Smooth muscle cell (in vitro differentiated cells): Measurements from ENCODE around the gene LRP11. TPM values are rescaled to one million over a fixed set of nuclear protein-coding genes. Genes with fewer than 3 reads are reported as not detected.

Experiments
- DNase-seq: peaks from one replicate; lab custom pipeline; 2025; ENCODE audit not compliant: unreplicated experiment; lab: John Stamatoyannopoulos, UW
- H2AFZ ChIP-seq: fragments of 200-600 bp; sonication (generic); 2 replicates; pipeline ENCODE4 v1.6.0; 2016; ENCODE audit warnings: antibody characterized with exemption, low read depth, mild to moderate bottlenecking
- H3F3A ChIP-seq: fragments of 200-600 bp; sonication (generic); 2 replicates; pipeline ENCODE4 v1.6.0; 2017; ENCODE audit warnings: antibody characterized with exemption, low read depth
- H3K27ac ChIP-seq: fragments of 200-600 bp; sonication (generic); 2 replicates; pipeline ENCODE4 v1.5.1; 2016; ENCODE audit warnings: low read depth, mild to moderate bottlenecking
- H3K27me3 ChIP-seq: fragments of 200-600 bp; sonication (generic); 2 replicates; pipeline ENCODE4 v1.6.1; 2016; ENCODE audit warnings: low read depth, mild to moderate bottlenecking
- H3K36me3 ChIP-seq: fragments of 200-600 bp; sonication (generic); 2 replicates; pipeline ENCODE4 v1.5.1; 2016; ENCODE audit warnings: low read depth
- H3K4me1 ChIP-seq: fragments of 200-600 bp; sonication (generic); 2 replicates; pipeline ENCODE4 v1.5.1; 2016; ENCODE audit warnings: low read depth
- H3K4me2 ChIP-seq: fragments of 200-600 bp; sonication (generic); 2 replicates; pipeline ENCODE4 v1.6.0; 2016; ENCODE audit warnings: mild to moderate bottlenecking
- H3K4me3 ChIP-seq: fragments of 200-600 bp; sonication (generic); 2 replicates; pipeline ENCODE4 v1.5.1; 2016; ENCODE audit warnings: mild to moderate bottlenecking
- H3K79me2 ChIP-seq: fragments of 200-600 bp; sonication (generic); 2 replicates; pipeline ENCODE4 v1.6.0; 2016; ENCODE audit warnings: low read depth, mild to moderate bottlenecking
- H3K9ac ChIP-seq: fragments of 200-600 bp; sonication (generic); 2 replicates; pipeline ENCODE4 v1.6.0; 2016; ENCODE audit warnings: low read depth
- H3K9me3 ChIP-seq: fragments of 200-600 bp; sonication (generic); replicated peaks from 2 replicates; pipeline ENCODE4 v1.5.1; 2016; ENCODE audit warnings: low read depth
- H4K20me1 ChIP-seq: fragments of 200-600 bp; sonication (generic); 2 replicates; pipeline ENCODE4 v1.6.0; 2016; ENCODE audit warnings: low read depth
- WGBS: methylation state at CpG from one replicate; pipeline ENCODE4 v1.1.7; 2016; ENCODE audit warnings: low lambda C conversion rate; 5-methylcytosine and 5-hydroxymethylcytosine counted together
- polyA plus RNA-seq: library from polyadenylated mRNA; unstranded; fragments of >200 nt; fragmentation: Nextera tagmentation; extraction: Ambion mirVana; gene quantifications from 2 replicates; pipeline ENCODE4 v1.2.1, GENCODE V29; 2016
- total RNA-seq: library from RNA; depleted of rRNA; stranded (reverse); fragments of >200 nt; gene quantifications from 2 replicates; pipeline ENCODE4 v1.2.3, GENCODE V29; 2014
- TF ChIP-seq, protein P1 (sequence below): fragments of 200-600 bp; sonication (generic); IDR thresholded peaks from 2 replicates; pipeline ENCODE4 v1.5.1; 2017; ENCODE audit warnings: borderline replicate concordance, mild to moderate bottlenecking, antibody characterized with exemption; ENCODE audit not compliant: insufficient read depth, poor library complexity, severe bottlenecking

LRP11 gene
- total and polyA plus RNA-seq, 2 experiments from 2014 or later, result 69.5 to 75.3 TPM

DNA sequence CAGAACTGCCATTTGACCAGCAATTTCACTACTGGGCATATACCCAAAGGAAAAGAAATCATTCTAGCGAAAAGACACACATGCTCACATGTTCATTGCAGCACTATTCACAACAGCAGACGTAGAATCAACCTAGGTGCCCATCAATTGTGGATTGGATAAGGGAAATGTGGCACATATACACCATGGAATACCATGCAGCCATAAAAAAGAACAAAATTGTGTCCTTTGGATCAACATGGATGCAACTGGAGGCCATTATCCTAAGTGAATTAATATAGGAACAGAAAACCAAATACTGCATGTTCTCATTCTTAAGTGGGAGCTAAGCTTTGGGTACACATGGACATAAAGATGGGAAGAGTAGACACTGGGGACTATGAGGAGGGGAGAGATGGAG is 17.7 kb upstream of the LRP11 start:
- Histone ChIP-seq H3K9me3 (no peaks in the 10 kb centered on the region), H3K4me2 (no peak overlapping the region), H2AFZ (no peak overlapping the region), H3F3A (no peaks in the 10 kb centered on the region), H3K27ac (no peak overlapping the region), H3K79me2 (no peaks in the 10 kb centered on the region), H3K4me3 (no peak overlapping the region), H3K4me1 (no peaks in the 10 kb centered on the region), H3K27me3 (peaks cover 11% of the 10 kb centered on the region), H3K9ac (no peak overlapping the region), H4K20me1 (no peaks in the 10 kb centered on the region), H3K36me3 (no peaks in the 10 kb centered on the region)
- TF ChIP-seq, protein P1, sequence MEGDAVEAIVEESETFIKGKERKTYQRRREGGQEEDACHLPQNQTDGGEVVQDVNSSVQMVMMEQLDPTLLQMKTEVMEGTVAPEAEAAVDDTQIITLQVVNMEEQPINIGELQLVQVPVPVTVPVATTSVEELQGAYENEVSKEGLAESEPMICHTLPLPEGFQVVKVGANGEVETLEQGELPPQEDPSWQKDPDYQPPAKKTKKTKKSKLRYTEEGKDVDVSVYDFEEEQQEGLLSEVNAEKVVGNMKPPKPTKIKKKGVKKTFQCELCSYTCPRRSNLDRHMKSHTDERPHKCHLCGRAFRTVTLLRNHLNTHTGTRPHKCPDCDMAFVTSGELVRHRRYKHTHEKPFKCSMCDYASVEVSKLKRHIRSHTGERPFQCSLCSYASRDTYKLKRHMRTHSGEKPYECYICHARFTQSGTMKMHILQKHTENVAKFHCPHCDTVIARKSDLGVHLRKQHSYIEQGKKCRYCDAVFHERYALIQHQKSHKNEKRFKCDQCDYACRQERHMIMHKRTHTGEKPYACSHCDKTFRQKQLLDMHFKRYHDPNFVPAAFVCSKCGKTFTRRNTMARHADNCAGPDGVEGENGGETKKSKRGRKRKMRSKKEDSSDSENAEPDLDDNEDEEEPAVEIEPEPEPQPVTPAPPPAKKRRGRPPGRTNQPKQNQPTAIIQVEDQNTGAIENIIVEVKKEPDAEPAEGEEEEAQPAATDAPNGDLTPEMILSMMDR, result no peak
- WGBS, result 88% methylated on average over 2 of the region's 2 CpGs
- no peak for DNase-seq

- no peaks in the 10 kb centered on the region for H3K36me3 ChIP-seq
- no peak overlapping the region for H3K4me2 ChIP-seq
- 93% methylated on average over 10 of the region's 10 CpGs for WGBS
- no peaks in the 10 kb centered on the region for H3F3A ChIP-seq
- no peak overlapping the region for H2AFZ ChIP-seq
- H3K79me2 ChIP-seq, result no peaks in the 10 kb centered on the region
- no peak overlapping the region for H3K27ac ChIP-seq
- H3K4me1 ChIP-seq, result no peaks in the 10 kb centered on the region
- no peak overlapping the region for H3K4me3 ChIP-seq
- no peaks in the 10 kb centered on the region for H3K9me3 ChIP-seq
- no peak for DNase-seq
- no peaks in the 10 kb centered on the region for H4K20me1 ChIP-seq
- TF ChIP-seq, protein P1, result no peak
- no peak overlapping the region for H3K9ac ChIP-seq
- peaks cover 11% of the 10 kb centered on the region for H3K27me3 ChIP-seq
Observed at GRCh38 chr6:149881066-149881766, 17.1 kb upstream of the LRP11 start.

DNA sequence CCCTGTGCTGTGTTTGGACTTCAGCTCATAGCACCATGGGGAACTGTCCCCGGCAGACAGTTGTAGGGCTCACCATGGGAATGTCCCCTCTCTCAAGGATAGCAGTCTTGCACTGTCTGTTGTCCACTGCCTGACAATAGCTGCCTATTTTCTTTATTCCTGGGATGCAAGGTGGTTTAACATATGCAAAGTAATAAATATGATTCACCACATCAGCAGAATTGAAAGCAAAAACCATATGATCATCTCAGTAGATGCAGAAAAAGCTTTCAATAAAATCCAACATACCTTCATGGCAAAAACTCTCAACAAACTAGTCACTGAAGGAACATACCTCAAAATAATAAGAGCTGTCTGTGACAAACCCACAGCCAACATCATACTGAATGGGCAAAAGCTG is 13.5 kb upstream of the LRP11 start:
- H3K27ac ChIP-seq, result no peak overlapping the region
- H3K79me2 ChIP-seq, result no peaks in the 10 kb centered on the region
- H3K36me3 ChIP-seq, result no peaks in the 10 kb centered on the region
- no peaks in the 10 kb centered on the region for H3K9me3 ChIP-seq
- H3K27me3 ChIP-seq, result peaks cover 11% of the 10 kb centered on the region
- DNase-seq, result no peak
- no peak overlapping the region for H3K4me3 ChIP-seq
- no peak overlapping the region for H2AFZ ChIP-seq
- no peaks in the 10 kb centered on the region for H4K20me1 ChIP-seq
- H3K4me1 ChIP-seq, result no peaks in the 10 kb centered on the region
- no peak overlapping the region for H3K9ac ChIP-seq
- H3K4me2 ChIP-seq, result no peak overlapping the region
- H3F3A ChIP-seq, result no peaks in the 10 kb centered on the region
- TF ChIP-seq, protein P1, result no peak
- WGBS, result 86% methylated on average over 1 of the region's 1 CpG
